Parathyroid adenoma (tissue), 2 donors: ENCODE results near the gene FUBP3.

Experiments
- H2AFZ ChIP-seq: fragments of 300-600 bp; sonication (generic); one replicate; pipeline ENCODE4 v1.7.0; 2017; ENCODE audit warnings: antibody characterized with exemption, mild to moderate bottlenecking
- H3K27ac ChIP-seq: fragments of 300-600 bp; sonication (generic); one replicate; pipeline ENCODE4 v1.7.0; 2017
- H3K27me3 ChIP-seq: fragments of 300-600 bp; sonication (generic); one replicate; pipeline ENCODE4 v1.7.0; 2017; ENCODE audit warnings: low read length; ENCODE audit not compliant: control insufficient read depth, insufficient read depth
- H3K36me3 ChIP-seq: fragments of 300-600 bp; sonication (generic); one replicate; pipeline ENCODE4 v1.7.0; 2017; ENCODE audit warnings: low read length; ENCODE audit not compliant: control insufficient read depth, insufficient read depth
- H3K4me1 ChIP-seq: fragments of 300-600 bp; sonication (generic); one replicate; pipeline ENCODE4 v1.7.0; 2017; ENCODE audit warnings: control low read depth
- H3K4me2 ChIP-seq: fragments of 300-600 bp; sonication (generic); one replicate; pipeline ENCODE4 v1.7.0; 2017; ENCODE audit warnings: low read length
- H3K4me3 ChIP-seq: fragments of 300-600 bp; sonication (generic); one replicate; pipeline ENCODE4 v1.7.0; 2017; ENCODE audit warnings: low read depth, low read length
- H3K79me2 ChIP-seq: fragments of 300-600 bp; sonication (generic); one replicate; pipeline ENCODE4 v1.7.0; 2017; ENCODE audit warnings: control low read depth
- H3K9ac ChIP-seq: fragments of 300-600 bp; sonication (generic); one replicate; pipeline ENCODE4 v1.7.0; 2017; ENCODE audit warnings: mild to moderate bottlenecking
- H3K9me3 ChIP-seq: fragments of 300-600 bp; sonication (generic); one replicate; pipeline ENCODE4 v1.7.0; 2017; ENCODE audit warnings: low read length; ENCODE audit not compliant: control insufficient read depth
- TF ChIP-seq, protein P1 (sequence below): fragments of 300-600 bp; sonication (generic); IDR thresholded peaks from one replicate; pipeline ENCODE4 v1.7.0; 2017; ENCODE audit warnings: antibody characterized with exemption, mild to moderate bottlenecking
- donor health status: primary hyperparathyroidism.

FUBP3 gene

DNA sequence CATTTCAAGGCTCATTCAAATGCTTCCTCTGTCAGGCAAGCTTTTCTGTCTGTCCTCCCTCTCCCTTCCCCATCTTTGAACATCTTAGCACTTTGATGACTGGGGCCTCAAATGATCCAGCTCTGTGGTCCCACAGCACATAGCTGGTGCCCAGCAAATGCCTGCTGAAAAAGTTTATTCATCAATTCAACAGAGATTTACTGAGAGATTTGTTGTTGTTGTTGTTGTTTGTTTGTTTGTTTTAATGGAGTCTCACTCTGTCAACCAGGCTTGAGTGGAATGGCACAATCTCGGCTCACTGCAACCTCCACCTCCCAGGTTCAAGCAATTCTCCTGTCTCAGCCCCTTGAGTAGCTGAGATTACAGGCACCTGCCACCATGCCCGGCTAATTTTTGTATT lies 108.2 kb downstream of the FUBP3 start:
- no peak overlapping the region for H3K9ac ChIP-seq
- no peaks in the 10 kb centered on the region for H3K27me3 ChIP-seq
- no peak overlapping the region for H3K4me3 ChIP-seq
- no peaks in the 10 kb centered on the region for H3K79me2 ChIP-seq
- TF ChIP-seq, protein P1, sequence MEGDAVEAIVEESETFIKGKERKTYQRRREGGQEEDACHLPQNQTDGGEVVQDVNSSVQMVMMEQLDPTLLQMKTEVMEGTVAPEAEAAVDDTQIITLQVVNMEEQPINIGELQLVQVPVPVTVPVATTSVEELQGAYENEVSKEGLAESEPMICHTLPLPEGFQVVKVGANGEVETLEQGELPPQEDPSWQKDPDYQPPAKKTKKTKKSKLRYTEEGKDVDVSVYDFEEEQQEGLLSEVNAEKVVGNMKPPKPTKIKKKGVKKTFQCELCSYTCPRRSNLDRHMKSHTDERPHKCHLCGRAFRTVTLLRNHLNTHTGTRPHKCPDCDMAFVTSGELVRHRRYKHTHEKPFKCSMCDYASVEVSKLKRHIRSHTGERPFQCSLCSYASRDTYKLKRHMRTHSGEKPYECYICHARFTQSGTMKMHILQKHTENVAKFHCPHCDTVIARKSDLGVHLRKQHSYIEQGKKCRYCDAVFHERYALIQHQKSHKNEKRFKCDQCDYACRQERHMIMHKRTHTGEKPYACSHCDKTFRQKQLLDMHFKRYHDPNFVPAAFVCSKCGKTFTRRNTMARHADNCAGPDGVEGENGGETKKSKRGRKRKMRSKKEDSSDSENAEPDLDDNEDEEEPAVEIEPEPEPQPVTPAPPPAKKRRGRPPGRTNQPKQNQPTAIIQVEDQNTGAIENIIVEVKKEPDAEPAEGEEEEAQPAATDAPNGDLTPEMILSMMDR: no peak
- no peaks in the 10 kb centered on the region for H3K9me3 ChIP-seq
- H2AFZ ChIP-seq: no peak overlapping the region
- no peaks in the 10 kb centered on the region for H3K36me3 ChIP-seq
- no peak overlapping the region for H3K27ac ChIP-seq
- H3K4me2 ChIP-seq: no peak overlapping the region
- H3K4me1 ChIP-seq: no peaks in the 10 kb centered on the region
